Measurements from ENCODE around the gene AOC1.

DNA sequence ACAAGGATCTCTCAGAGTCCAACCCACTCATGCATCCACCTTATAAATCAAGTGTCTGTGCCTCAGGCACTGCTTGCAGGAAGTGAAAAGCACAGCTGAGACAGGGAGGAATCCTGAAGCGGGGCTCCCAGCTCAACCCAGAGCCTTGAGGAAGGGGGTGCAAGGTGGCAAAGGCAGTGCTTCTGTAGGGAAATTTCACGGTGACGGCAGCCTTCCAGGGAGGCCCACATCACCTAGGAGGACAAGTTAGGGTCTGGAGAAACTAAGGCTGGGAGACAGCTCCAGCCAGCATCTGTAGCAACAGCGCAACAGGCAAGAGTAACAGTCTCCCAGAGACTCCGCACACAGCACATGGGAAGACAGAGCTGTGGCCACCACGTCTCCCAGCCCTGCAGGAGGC, 2.7 kb downstream of the AOC1 start:
- no peak for TF ChIP-seq CTCF (IDR thresholded peaks at IDR 0.05)
- TF ChIP-seq POLR2AphosphoS5 (IDR thresholded peaks at IDR 0.05) = no peak
- no peak for TF ChIP-seq POLR2A (IDR thresholded peaks at IDR 0.05)
- no peak for TF ChIP-seq EP300 (IDR thresholded peaks at IDR 0.05)

Data from gastroesophageal sphincter (tissue), 3 donors.